Measurements from ENCODE around the gene C5AR1.
A peak's percentile ranks its signal among the peaks of the same experiment; 100 is the strongest.
"Not testable (repeated sequence)": the region's sequence is repeated elsewhere in the genome, so short reads cannot be mapped to it uniquely, and the experiment has no call there.

The C5AR1 gene

GRCh38 chr19:47296036-47296435, 13.6 kb upstream of the C5AR1 start:
- H3K27ac ChIP-seq (ENCODE audit: poor library complexity, severe bottlenecking), result no peak overlapping the region
- H3K9me3 ChIP-seq (ENCODE audit: severe bottlenecking), result no peaks in the 10 kb centered on the region
- TF ChIP-seq CTCF (IDR thresholded peaks at IDR 0.05; ENCODE audit: poor library complexity, severe bottlenecking), result peak; percentile 74
- ATAC-seq (ENCODE audit: low read depth) (peak; percentile 90), DNase-seq (ENCODE audit: low spot score) (peak; percentile 77)
- H3K4me1 ChIP-seq (ENCODE audit: insufficient read depth, poor library complexity, severe bottlenecking), result no peaks in the 10 kb centered on the region
- H3K36me3 ChIP-seq (ENCODE audit: low read depth), result no peaks in the 10 kb centered on the region
- no peak overlapping the region for H3K4me3 ChIP-seq (ENCODE audit: severe bottlenecking)
- H3K27me3 ChIP-seq (ENCODE audit: insufficient read depth, poor library complexity, severe bottlenecking), result no peaks in the 10 kb centered on the region

DNA sequence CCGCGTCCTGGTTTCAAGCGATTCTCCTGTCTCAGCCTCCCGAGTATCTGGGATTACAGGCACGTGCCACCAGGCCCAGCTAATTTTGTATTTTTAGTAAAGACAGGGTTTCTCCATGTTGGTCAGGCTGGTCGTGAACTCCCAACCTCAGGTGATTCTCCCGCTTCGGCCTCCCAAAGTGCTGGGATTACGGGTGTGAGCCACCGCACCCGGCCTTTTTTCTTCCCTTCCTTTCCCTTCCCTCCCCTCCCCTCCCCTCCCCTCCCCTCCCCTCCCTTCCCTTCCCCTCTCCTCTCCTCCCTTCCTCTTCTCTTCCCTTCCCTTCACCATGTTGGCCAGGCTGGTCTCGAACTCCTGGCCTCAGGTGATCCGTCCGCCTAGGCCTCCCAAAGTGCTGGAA, 8.8 kb upstream of the C5AR1 start:
- not testable (repeated sequence) for ATAC-seq (ENCODE audit: low read depth); H3K27me3 ChIP-seq (ENCODE audit: insufficient read depth, poor library complexity, severe bottlenecking); H3K9me3 ChIP-seq (ENCODE audit: severe bottlenecking); DNase-seq (ENCODE audit: low spot score); H3K4me3 ChIP-seq (ENCODE audit: severe bottlenecking); H3K27ac ChIP-seq (ENCODE audit: poor library complexity, severe bottlenecking); H3K4me1 ChIP-seq (ENCODE audit: insufficient read depth, poor library complexity, severe bottlenecking); H3K36me3 ChIP-seq (ENCODE audit: low read depth)

- H3K4me1 ChIP-seq (ENCODE audit: insufficient read depth, poor library complexity, severe bottlenecking), result no peaks in the 10 kb centered on the region
- no peak for TF ChIP-seq CTCF (IDR thresholded peaks at IDR 0.05; ENCODE audit: poor library complexity, severe bottlenecking)
- H3K27ac ChIP-seq (ENCODE audit: poor library complexity, severe bottlenecking), result no peak overlapping the region
- H3K9me3 ChIP-seq (ENCODE audit: severe bottlenecking), result no peaks in the 10 kb centered on the region
- H3K4me3 ChIP-seq (ENCODE audit: severe bottlenecking), result no peak overlapping the region
- H3K27me3 ChIP-seq (ENCODE audit: insufficient read depth, poor library complexity, severe bottlenecking), result no peaks in the 10 kb centered on the region
- H3K36me3 ChIP-seq (ENCODE audit: low read depth), result no peaks in the 10 kb centered on the region
- ATAC-seq (ENCODE audit: low read depth) (no peak), DNase-seq (ENCODE audit: low spot score) (no peak)
Observed at GRCh38 chr19:47302249-47302648, 7.4 kb upstream of the C5AR1 start.

DNA sequence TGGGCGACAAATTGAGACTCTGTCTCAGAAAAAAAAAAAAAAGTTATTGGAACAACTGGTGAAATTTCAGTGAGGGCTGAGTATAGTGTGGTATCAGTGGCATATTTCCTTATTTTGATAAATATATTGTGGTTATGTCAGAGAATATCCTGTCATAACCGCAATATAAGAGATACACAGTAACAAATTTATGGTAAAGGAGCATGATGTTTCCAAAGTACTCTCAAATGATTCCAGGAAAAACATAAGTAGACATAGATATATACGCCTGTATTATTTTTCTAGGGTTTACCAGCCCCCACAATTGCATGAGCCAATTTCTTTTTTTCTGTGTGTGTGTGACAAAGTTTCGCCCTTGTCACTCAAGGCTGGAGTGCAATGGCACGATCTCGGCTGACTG, 5.7 kb upstream of the C5AR1 start:
- TF ChIP-seq CTCF (IDR thresholded peaks at IDR 0.05; ENCODE audit: poor library complexity, severe bottlenecking), result no peak
- Histone ChIP-seq H3K36me3 (ENCODE audit: low read depth) (no peaks in the 10 kb centered on the region), H3K4me3 (ENCODE audit: severe bottlenecking) (no peak overlapping the region), H3K27ac (ENCODE audit: poor library complexity, severe bottlenecking) (no peak overlapping the region), H3K9me3 (ENCODE audit: severe bottlenecking) (no peaks in the 10 kb centered on the region), H3K4me1 (ENCODE audit: insufficient read depth, poor library complexity, severe bottlenecking) (peaks cover 2% of the 10 kb centered on the region), H3K27me3 (ENCODE audit: insufficient read depth, poor library complexity, severe bottlenecking) (no peaks in the 10 kb centered on the region)
- ATAC-seq (ENCODE audit: low read depth), result no peak
- DNase-seq (ENCODE audit: low spot score), result no peak

DNA sequence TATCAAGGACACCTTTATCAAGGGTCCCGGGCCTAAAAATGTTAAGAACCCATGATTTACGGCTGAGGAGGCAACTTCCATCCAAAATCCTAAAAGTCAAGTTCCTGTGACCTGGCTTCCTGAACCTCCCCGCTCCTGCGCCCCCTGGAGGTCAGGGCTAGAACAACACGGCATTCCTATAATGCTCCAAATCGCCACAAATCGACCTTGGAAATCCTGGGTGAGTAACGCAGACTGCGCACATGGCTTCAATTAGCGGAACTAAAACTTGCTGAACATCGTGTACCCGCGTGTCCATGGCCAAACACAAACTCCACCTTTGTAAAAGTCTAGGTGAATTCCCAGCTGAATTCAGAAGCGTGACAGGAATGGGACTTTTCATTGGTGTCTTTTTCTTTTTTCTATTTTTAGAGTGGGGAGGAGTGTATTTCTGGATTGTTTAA, 4.3 kb upstream of the C5AR1 start:
- Histone ChIP-seq H3K27me3 (ENCODE audit: insufficient read depth, poor library complexity, severe bottlenecking) (no peaks in the 10 kb centered on the region), H3K4me1 (ENCODE audit: insufficient read depth, poor library complexity, severe bottlenecking) (peaks cover 3% of the 10 kb centered on the region), H3K9me3 (ENCODE audit: severe bottlenecking) (no peaks in the 10 kb centered on the region), H3K27ac (ENCODE audit: poor library complexity, severe bottlenecking) (no peak overlapping the region), H3K4me3 (ENCODE audit: severe bottlenecking) (no peak overlapping the region), H3K36me3 (ENCODE audit: low read depth) (no peaks in the 10 kb centered on the region)
- DNase-seq (ENCODE audit: low spot score), result no peak
- ATAC-seq (ENCODE audit: low read depth), result peak; percentile 67; the same call in 2 of the 3 replicates
- TF ChIP-seq CTCF (IDR thresholded peaks at IDR 0.05; ENCODE audit: poor library complexity, severe bottlenecking), result peak; percentile 96
